Tibial nerve (tissue), 4 donors: ENCODE data around the gene CDKL2. TPM values are rescaled to one million over a fixed set of nuclear protein-coding genes. Genes with fewer than 3 reads are reported as not detected.

Source experiments
- DNase-seq, 2 donors: peaks; one replicate each; pipeline ENCODE4 v3.0.0-alpha.2; 2019; ENCODE audit warnings: low spot score in 2 of 2
- H3K27ac ChIP-seq, 4 donors: fragments of 200-600 bp; sonication (generic) in 3 of 4; one replicate each; pipeline ENCODE4 v1.5.1; 2017 to 2019; ENCODE audit warnings: mild to moderate bottlenecking in 1 of 4
- H3K27me3 ChIP-seq, 2 donors: fragments of 200-600 bp; sonication (generic) in 1 of 2; one replicate each; pipeline versions ENCODE4 v1.5.1 to v1.6.0; 2017 to 2019
- H3K36me3 ChIP-seq, 3 donors: fragments of 200-600 bp; sonication (generic); one replicate each; pipeline ENCODE4 v1.5.1; 2018 to 2019
- H3K4me1 ChIP-seq, 4 donors: fragments of 200-600 bp; sonication (generic) in 3 of 4; one replicate each; pipeline ENCODE4 v1.5.1; 2017 to 2019
- H3K4me3 ChIP-seq, 4 donors: fragments of 200-600 bp; sonication (generic) in 3 of 4; one replicate each; pipeline ENCODE4 v1.5.1; 2017 to 2019; ENCODE audit warnings: mild to moderate bottlenecking in 1 of 4, moderate library complexity in 1 of 4
- H3K9me3 ChIP-seq, 4 donors: fragments of 200-600 bp; sonication (generic) in 3 of 4; one replicate each; pipeline ENCODE4 v1.5.1; 2017 to 2019
- EP300 ChIP-seq, 2 donors: sonication (generic); formaldehyde crosslinking; IDR thresholded peaks; one replicate each; pipeline ENCODE4 v1.6.1; 2017; ENCODE audit warnings: antibody characterized with exemption in 2 of 2, mild to moderate bottlenecking in 1 of 2
- POLR2A ChIP-seq, 2 donors: fragments of 450-650 bp; IDR thresholded peaks; one replicate each; pipeline ENCODE4 v1.6.1; 2017; ENCODE audit warnings: antibody characterized with exemption in 2 of 2, mild to moderate bottlenecking in 2 of 2, moderate library complexity in 2 of 2
- WGBS, 2 donors: methylation state at CpG; one replicate each; pipeline ENCODE4 v1.1.5; 2018; 5-methylcytosine and 5-hydroxymethylcytosine counted together
- total RNA-seq, 4 donors: library from RNA; depleted of rRNA; stranded (reverse); fragments of >200 nt; gene quantifications; one replicate each; pipeline ENCODE4 v1.1.0, GENCODE V29; 2016
- TF ChIP-seq, protein P1 (sequence below), 5 experiments: fragments of 200-600 bp in 3 of 5; fragments of 450-650 bp in 2 of 5; sonication (generic) in 3 of 5; IDR thresholded peaks; one replicate each; pipeline ENCODE4 v1.5.1; 2016 to 2019; ENCODE audit warnings: antibody characterized with exemption in 5 of 5, mild to moderate bottlenecking in 3 of 5, moderate library complexity in 2 of 5

CDKL2 gene
- total RNA-seq, 4 donors from 2014 or later = 0.21 to 2.9 (median 0.66) TPM; not detected in 1

GRCh38 chr4:75593393-75593792 lies 36.9 kb downstream of the CDKL2 start:
- no peak for DNase-seq
- Histone ChIP-seq H3K27me3 (no peaks in the 10 kb centered on the region), H3K27ac (no peak overlapping the region), H3K36me3 (no peaks in the 10 kb centered on the region), H3K9me3 (no peaks in the 10 kb centered on the region), H3K4me1 (no peaks in the 10 kb centered on the region), H3K4me3 (no peak overlapping the region)
- TF ChIP-seq POLR2A (IDR thresholded peaks at IDR 0.05) (no peak), EP300 (IDR thresholded peaks at IDR 0.05) (no peak)
- TF ChIP-seq, protein P1, sequence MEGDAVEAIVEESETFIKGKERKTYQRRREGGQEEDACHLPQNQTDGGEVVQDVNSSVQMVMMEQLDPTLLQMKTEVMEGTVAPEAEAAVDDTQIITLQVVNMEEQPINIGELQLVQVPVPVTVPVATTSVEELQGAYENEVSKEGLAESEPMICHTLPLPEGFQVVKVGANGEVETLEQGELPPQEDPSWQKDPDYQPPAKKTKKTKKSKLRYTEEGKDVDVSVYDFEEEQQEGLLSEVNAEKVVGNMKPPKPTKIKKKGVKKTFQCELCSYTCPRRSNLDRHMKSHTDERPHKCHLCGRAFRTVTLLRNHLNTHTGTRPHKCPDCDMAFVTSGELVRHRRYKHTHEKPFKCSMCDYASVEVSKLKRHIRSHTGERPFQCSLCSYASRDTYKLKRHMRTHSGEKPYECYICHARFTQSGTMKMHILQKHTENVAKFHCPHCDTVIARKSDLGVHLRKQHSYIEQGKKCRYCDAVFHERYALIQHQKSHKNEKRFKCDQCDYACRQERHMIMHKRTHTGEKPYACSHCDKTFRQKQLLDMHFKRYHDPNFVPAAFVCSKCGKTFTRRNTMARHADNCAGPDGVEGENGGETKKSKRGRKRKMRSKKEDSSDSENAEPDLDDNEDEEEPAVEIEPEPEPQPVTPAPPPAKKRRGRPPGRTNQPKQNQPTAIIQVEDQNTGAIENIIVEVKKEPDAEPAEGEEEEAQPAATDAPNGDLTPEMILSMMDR (IDR thresholded peaks at IDR 0.05) = no peak
- WGBS, 2 donors = 83 to 90% methylated on average over 1 of the region's 1 CpG

GRCh38 chr4:75584067-75584466 lies 46.3 kb downstream of the CDKL2 start:
- Histone ChIP-seq H3K4me1 (no peaks in the 10 kb centered on the region), H3K36me3 (no peaks in the 10 kb centered on the region), H3K27me3 (no peaks in the 10 kb centered on the region), H3K27ac (no peak overlapping the region), H3K4me3 (no peak overlapping the region), H3K9me3 (peaks cover 0 to 10% (median 0%) of the 10 kb centered on the region in 4 donors)
- 83 to 88% methylated on average over 2 of the region's 2 CpGs for WGBS, 2 donors
- no peak for DNase-seq
- no peak for TF ChIP-seq EP300 (IDR thresholded peaks at IDR 0.05)
- no peak for TF ChIP-seq POLR2A (IDR thresholded peaks at IDR 0.05)
- TF ChIP-seq, protein P1 (IDR thresholded peaks at IDR 0.05) = no peak

GRCh38 chr4:75567725-75568124 lies 62.6 kb downstream of the CDKL2 start:
- no peak overlapping the region for H3K27ac ChIP-seq
- no peaks in the 10 kb centered on the region for H3K4me1 ChIP-seq
- no peaks in the 10 kb centered on the region for H3K9me3 ChIP-seq
- no peak overlapping the region for H3K4me3 ChIP-seq
- WGBS, 2 donors = 88 to 89% methylated on average over 2 of the region's 2 CpGs
- H3K36me3 ChIP-seq = no peaks in the 10 kb centered on the region
- DNase-seq = no peak
- TF ChIP-seq, protein P1 (IDR thresholded peaks at IDR 0.05) = no peak
- no peak for TF ChIP-seq POLR2A (IDR thresholded peaks at IDR 0.05)
- no peak for TF ChIP-seq EP300 (IDR thresholded peaks at IDR 0.05)
- H3K27me3 ChIP-seq = no peaks in the 10 kb centered on the region

GRCh38 chr4:75566911-75567310 lies 63.4 kb downstream of the CDKL2 start:
- Histone ChIP-seq H3K4me3 (no peak overlapping the region), H3K9me3 (no peaks in the 10 kb centered on the region), H3K4me1 (no peaks in the 10 kb centered on the region), H3K27ac (no peak overlapping the region), H3K36me3 (no peaks in the 10 kb centered on the region), H3K27me3 (no peaks in the 10 kb centered on the region)
- no peak for DNase-seq
- TF ChIP-seq POLR2A (IDR thresholded peaks at IDR 0.05) = no peak
- TF ChIP-seq, protein P1 (IDR thresholded peaks at IDR 0.05) = no peak
- 62 to 80% methylated on average over 1 of the region's 1 CpG for WGBS, 2 donors

DNA sequence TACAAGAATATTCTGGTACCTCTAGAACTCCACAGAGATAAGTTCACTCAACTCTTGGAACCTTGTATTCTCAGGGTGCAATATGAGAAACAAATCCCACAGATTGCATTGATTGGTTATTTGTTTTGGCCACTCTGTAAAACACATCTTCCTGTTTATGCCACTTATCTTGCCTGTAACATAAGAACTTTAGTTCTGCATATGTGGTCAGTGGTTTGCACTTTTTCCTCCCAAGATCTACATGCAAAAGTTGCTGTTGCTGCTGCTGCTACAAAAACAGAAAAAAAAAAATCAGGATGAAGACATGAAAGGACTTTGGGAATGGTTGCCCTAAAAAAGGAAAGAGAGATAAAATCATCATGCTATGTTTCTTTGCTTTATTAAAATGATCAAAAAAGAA lies 64.8 kb downstream of the CDKL2 start:
- no peaks in the 10 kb centered on the region for H3K27me3 ChIP-seq
- TF ChIP-seq, protein P1 (IDR thresholded peaks at IDR 0.05) = no peak
- TF ChIP-seq POLR2A (IDR thresholded peaks at IDR 0.05) = no peak
- TF ChIP-seq EP300 (IDR thresholded peaks at IDR 0.05) = no peak
- H3K4me3 ChIP-seq = no peak overlapping the region
- no peak overlapping the region for H3K27ac ChIP-seq
- no peak for DNase-seq
- H3K9me3 ChIP-seq = no peaks in the 10 kb centered on the region
- H3K4me1 ChIP-seq = no peaks in the 10 kb centered on the region
- H3K36me3 ChIP-seq = no peaks in the 10 kb centered on the region
